GM12878 (cell line): ENCODE results near the gene BCL2L14. TPM values are rescaled to one million over a fixed set of nuclear protein-coding genes. Genes with fewer than 3 reads are reported as not detected.

Experiments
- ATAC-seq: fragments of 200-7000 bp; cut with Tn5 transposase; 3 replicates; pipeline ENCODE4 v1.9.1; 2020; ENCODE audit warnings: mild to moderate bottlenecking, moderate library complexity
- BruUV-seq: library from RNA; stranded (reverse); fragments of 400-500 nt; replicated peaks from 2 replicates; lab custom pipeline; 2021; lab: Mats Ljungman, UMichigan
- CTCF ChIA-PET: fragments of 300-600 bp; sonication (Branson Sonifier 250); formaldehyde crosslinking; extraction: SDS; loops from one replicate; lab custom pipeline; 2021; ENCODE audit warnings: inconsistent platforms; lab: Yijun Ruan, JAX
- POLR2A ChIA-PET: fragments of 350-600 bp; formaldehyde crosslinking; extraction: SDS; loops from one replicate; lab custom pipeline; 2021; ENCODE audit warnings: inconsistent platforms; lab: Charles Lee
- RAD21 ChIA-PET: fragments of 300-600 bp; sonication (Branson Sonifier 250); formaldehyde crosslinking; loops from one replicate; lab custom pipeline; 2023; ENCODE audit warnings: antibody characterized with exemption; ENCODE audit not compliant: unreplicated experiment; lab: Charles Lee
- SMC1A ChIA-PET: fragments of 300-600 bp; sonication (Branson Sonifier 250); formaldehyde crosslinking; loops from one replicate; lab custom pipeline; 2023; ENCODE audit not compliant: unreplicated experiment, uncharacterized antibody; lab: Charles Lee
- DNase-seq: peaks from one replicate; pipeline ENCODE4 v3.0.0-alpha.2; 2011; ENCODE audit warnings: low read depth, low spot score
- FAIRE-seq: peaks from 3 replicates; lab custom pipeline; 2011; peaks lifted over from hg19 to GRCh38; lab: Jason Lieb, UNC
- H2AFZ ChIP-seq: 2 replicates; pipeline ENCODE4 v1.6.0; 2011; ENCODE audit warnings: low read depth, low read length, control low read depth; ENCODE audit not compliant: control insufficient read depth
- H3K27ac ChIP-seq: 2 replicates; pipeline ENCODE4 v1.5.1; 2011; ENCODE audit warnings: control low read depth; ENCODE audit not compliant: control insufficient read depth, insufficient read depth
- H3K27me3 ChIP-seq, 2 experiments: replicated peaks in 1 of 2; 2 replicates each; pipeline versions ENCODE4 v1.6.0 to v1.6.1; 2011; ENCODE audit warnings: low read length in 1 of 2; ENCODE audit not compliant: control insufficient read depth in 2 of 2, insufficient read depth in 2 of 2
- H3K36me3 ChIP-seq, 2 experiments: 2 replicates each; pipeline ENCODE4 v1.5.1; 2011; ENCODE audit warnings: low read length in 1 of 2; ENCODE audit not compliant: control insufficient read depth in 2 of 2, insufficient read depth in 2 of 2
- H3K4me1 ChIP-seq: 2 replicates; pipeline ENCODE4 v1.6.1; 2011; ENCODE audit warnings: mild to moderate bottlenecking, low read length, moderate library complexity, mixed read lengths; ENCODE audit not compliant: control insufficient read depth, insufficient read depth
- H3K4me2 ChIP-seq: 2 replicates; pipeline ENCODE4 v1.6.0; 2011; ENCODE audit warnings: control low read depth; ENCODE audit not compliant: control insufficient read depth, insufficient read depth
- H3K4me3 ChIP-seq: fragments of 200-600 bp; sonication (generic); 2 replicates; pipeline ENCODE4 v1.5.1; 2016
- H3K79me2 ChIP-seq: 2 replicates; pipeline ENCODE4 v1.6.0; 2011; ENCODE audit warnings: low read length; ENCODE audit not compliant: control insufficient read depth, insufficient read depth
- H3K9ac ChIP-seq: 2 replicates; pipeline ENCODE4 v1.8.0; 2011; ENCODE audit warnings: low read length, control low read depth, mixed read lengths; ENCODE audit not compliant: control insufficient read depth, insufficient read depth
- H3K9me3 ChIP-seq: replicated peaks from 3 replicates; pipeline ENCODE4 v1.5.1; 2011; ENCODE audit warnings: mild to moderate bottlenecking, low read length; ENCODE audit not compliant: control insufficient read depth, insufficient read depth
- H4K20me1 ChIP-seq: 2 replicates; pipeline ENCODE4 v1.6.0; 2011; ENCODE audit not compliant: control insufficient read depth, insufficient read depth
- IKZF1 ChIP-seq: fragments of 450-650 bp; conservative IDR thresholded peaks from 2 replicates; pipeline ENCODE4 v1.6.1; 2017; ENCODE audit warnings: antibody characterized with exemption, mild to moderate bottlenecking
- IKZF2 ChIP-seq, 2 experiments: fragments of 450-650 bp; IDR thresholded peaks; 2 replicates each; pipeline ENCODE4 v1.6.1; 2017; ENCODE audit warnings: mild to moderate bottlenecking in 2 of 2, moderate library complexity in 2 of 2
- SPI1 ChIP-seq: IDR thresholded peaks from 2 replicates; pipeline ENCODE4 v1.6.1; 2011; ENCODE audit warnings: low read depth, mild to moderate bottlenecking, low read length, moderate library complexity, borderline replicate concordance; ENCODE audit not compliant: insufficient read depth
- WRNIP1 ChIP-seq: IDR thresholded peaks from 2 replicates; pipeline ENCODE4 v1.6.1; 2011; ENCODE audit warnings: low read depth, low read length, improper control_type of control experiment, borderline replicate concordance
- WGBS: methylation state at CpG from one replicate; pipeline ENCODE4 v1.1.6; 2016; ENCODE audit warnings: low lambda C conversion rate; ENCODE audit not compliant: insufficient replicate concordance, insufficient coverage; ENCODE audit errors: missing lambda C conversion rate; 5-methylcytosine and 5-hydroxymethylcytosine counted together
- in situ Hi-C: fragments of 300-500 bp; cut with MboI; formaldehyde crosslinking; loops from 9 replicates; pipeline ENCODE4 v1.14.3; 2018; ENCODE audit warnings: mixed read lengths
- intact Hi-C: fragments of 100-400 bp; cut with micrococcal nuclease; formaldehyde crosslinking; loops from one replicate; pipeline ENCODE4 v1.14.2; 2022; ENCODE audit not compliant: unreplicated experiment
- polyA plus RNA-seq, 11 experiments: library from polyadenylated mRNA; depleted of rRNA in 4 of 11; unstranded in 6 of 11; stranded (reverse) in 5 of 11; fragments of >200 nt; fragmentation: Nextera tagmentation in 4 of 11; fragmentation: Illumina TruSeq in 1 of 11; extraction: Ambion mirVana in 4 of 11; extraction: Trizol in 1 of 11; gene quantifications; 1 replicate in 1 of 11; 2 replicates in 10 of 11; pipeline versions ENCODE4 v1.2.1 to v1.2.3, GENCODE V29; 2011 to 2016; ENCODE audit warnings: inconsistent platforms in 2 of 11, missing spikeins in 2 of 11, low read depth in 1 of 11
- total RNA-seq, 4 experiments: library from RNA; depleted of rRNA in 3 of 4; stranded (reverse); fragments of >200 nt in 3 of 4; fragmentation: Illumina TruSeq in 1 of 4; extraction: Trizol in 1 of 4; gene quantifications; 2 replicates each; pipeline versions ENCODE4 v1.2.1 to v1.2.3, GENCODE V29; 2013 to 2021
- TF ChIP-seq, protein P1 (sequence below): fragments of 150-350 bp; IDR thresholded peaks from 2 replicates; pipeline ENCODE4 v1.6.1; 2014; ENCODE audit warnings: mild to moderate bottlenecking, low read depth, low read length

BCL2L14 gene
- total and polyA plus RNA-seq, 10 of the 15 experiments (the other 5 are each of a cell fraction or from before 2014, with no cell fraction given), result 0.59 to 2.5 (median 0.90) TPM

DNA sequence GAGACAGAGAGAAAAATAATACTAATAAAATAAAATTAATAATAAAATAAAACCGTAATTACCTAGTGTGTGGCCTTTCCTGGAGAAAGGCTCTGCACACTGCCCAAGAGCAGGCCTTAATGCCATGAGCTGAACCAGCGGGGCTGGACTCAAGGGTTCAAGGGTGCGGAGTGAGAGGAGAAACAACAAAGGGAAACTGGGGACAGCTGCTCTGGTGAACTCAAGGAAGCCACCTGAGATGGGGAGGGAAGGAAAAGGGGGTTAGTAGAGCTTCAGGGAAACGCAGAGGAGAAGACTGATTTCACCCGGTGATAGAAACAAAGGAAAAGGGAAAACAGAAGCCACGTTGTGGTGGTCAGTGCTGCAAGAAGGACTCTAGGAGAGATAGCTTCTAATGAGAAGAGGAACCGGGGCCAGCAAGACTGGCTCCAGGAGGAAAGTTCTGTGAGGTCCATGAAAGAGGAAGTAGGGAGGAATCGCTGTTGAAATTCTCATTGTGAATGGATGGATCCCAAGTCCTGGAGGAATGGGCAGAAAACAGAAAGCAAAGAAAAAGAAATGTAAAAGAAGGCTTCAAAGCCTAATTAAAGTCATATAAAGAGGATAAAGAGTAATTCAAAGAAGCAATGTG is 48.3 kb upstream of the BCL2L14 start:
- no peaks in the 10 kb centered on the region for H4K20me1 ChIP-seq
- RAD21 ChIA-PET, result interaction anchor here (0.8 to 3.3 kb wide), 4 partner anchors 10 to 442 kb away, joined by 3 to 16 read pairs (median 9); no protein-coding TSS in a partner anchor
- in situ Hi-C loops, result loop anchor here (10.0 kb wide), 1 partner anchor 458 kb away; no protein-coding TSS in a partner anchor
- no peaks in the 10 kb centered on the region; the same call in 1 of the 2 replicates for H3K79me2 ChIP-seq
- H3K36me3 ChIP-seq, result no peaks in the 10 kb centered on the region
- no peak for FAIRE-seq
- no peaks in the 10 kb centered on the region for H3K27me3 ChIP-seq
- H3K4me2 ChIP-seq, result no peak overlapping the region
- 85% methylated on average over 8 of the region's 8 CpGs for WGBS
- no peak for ATAC-seq
- H3K9ac ChIP-seq, result no peak overlapping the region
- TF ChIP-seq, protein P1, sequence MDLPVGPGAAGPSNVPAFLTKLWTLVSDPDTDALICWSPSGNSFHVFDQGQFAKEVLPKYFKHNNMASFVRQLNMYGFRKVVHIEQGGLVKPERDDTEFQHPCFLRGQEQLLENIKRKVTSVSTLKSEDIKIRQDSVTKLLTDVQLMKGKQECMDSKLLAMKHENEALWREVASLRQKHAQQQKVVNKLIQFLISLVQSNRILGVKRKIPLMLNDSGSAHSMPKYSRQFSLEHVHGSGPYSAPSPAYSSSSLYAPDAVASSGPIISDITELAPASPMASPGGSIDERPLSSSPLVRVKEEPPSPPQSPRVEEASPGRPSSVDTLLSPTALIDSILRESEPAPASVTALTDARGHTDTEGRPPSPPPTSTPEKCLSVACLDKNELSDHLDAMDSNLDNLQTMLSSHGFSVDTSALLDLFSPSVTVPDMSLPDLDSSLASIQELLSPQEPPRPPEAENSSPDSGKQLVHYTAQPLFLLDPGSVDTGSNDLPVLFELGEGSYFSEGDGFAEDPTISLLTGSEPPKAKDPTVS, result no peak
- peak; percentile 24; the same call in 1 of the 2 replicates for TF ChIP-seq IKZF1
- peak; percentile 10 to 14; a peak in 1 of 4 replicates for TF ChIP-seq IKZF2 (IDR thresholded peaks at IDR 0.05)
- peak; percentile 42; the same call in 1 of the 2 replicates for TF ChIP-seq SPI1
- no peak for TF ChIP-seq WRNIP1
- TF ChIP-seq, all 136 proteins: peak for 3
- ChIA-PET CTCF (interaction anchor here (1.0 to 1.9 kb wide), 5 partner anchors 9 to 15 kb away, joined by 3 to 9 read pairs (median 4); no protein-coding TSS in a partner anchor), SMC1A (interaction anchor here (0.7 to 3.8 kb wide), 5 partner anchors 9 to 289 kb away, joined by 3 to 24 read pairs (median 10); no protein-coding TSS in a partner anchor), POLR2A (interaction anchor here (0.9 to 1.3 kb wide), 2 partner anchors 9 to 11 kb away, joined by 4 to 5 read pairs; no protein-coding TSS in a partner anchor)
- Histone ChIP-seq H2AFZ (no peak overlapping the region), H3K27ac (no peak overlapping the region), H3K9me3 (peaks cover 1% of the 10 kb centered on the region), H3K4me1 (peaks cover 29% of the 10 kb centered on the region), H3K4me3 (no peak overlapping the region)
- no peak for DNase-seq
- intact Hi-C loops, result no loop called here
- no TSS peak for BruUV-seq
